Astrocyte (in vitro differentiated cells and primary cell): ENCODE data around the gene GMFB. TPM values are rescaled to one million over a fixed set of nuclear protein-coding genes. Genes with fewer than 3 reads are reported as not detected.

Source experiments
- DNase-seq: peaks from one replicate; pipeline ENCODE4 v3.0.0-alpha.2; 2010; ENCODE audit warnings: low read depth
- FAIRE-seq: peaks from 2 replicates; lab custom pipeline; 2011; peaks lifted over from hg19 to GRCh38; lab: Jason Lieb, UNC
- H2AFZ ChIP-seq: 2 replicates; pipeline ENCODE4 v1.6.0; 2012; ENCODE audit warnings: low read depth, low read length, inconsistent platforms
- H3K27ac ChIP-seq: 2 replicates; pipeline ENCODE4 v1.5.1; 2011; ENCODE audit warnings: low read depth, low read length, inconsistent platforms
- H3K27me3 ChIP-seq: 2 replicates; pipeline ENCODE4 v1.6.0; 2011; ENCODE audit warnings: low read length, inconsistent platforms; ENCODE audit not compliant: insufficient read depth
- H3K36me3 ChIP-seq: 2 replicates; pipeline ENCODE4 v1.5.1; 2011; ENCODE audit warnings: low read length, inconsistent platforms; ENCODE audit not compliant: insufficient read depth
- H3K4me1 ChIP-seq: 2 replicates; pipeline ENCODE4 v1.5.1; 2011; ENCODE audit warnings: low read length, inconsistent platforms; ENCODE audit not compliant: insufficient read depth
- H3K4me2 ChIP-seq: 2 replicates; pipeline ENCODE4 v1.6.0; 2012; ENCODE audit warnings: low read length, inconsistent platforms
- H3K4me3 ChIP-seq: 2 replicates; pipeline ENCODE4 v1.5.1; 2011; ENCODE audit warnings: low read depth, mild to moderate bottlenecking, low read length, inconsistent platforms; ENCODE audit not compliant: insufficient read depth
- H3K79me2 ChIP-seq: 2 replicates; pipeline ENCODE4 v1.6.0; 2012; ENCODE audit warnings: mild to moderate bottlenecking, low read length, inconsistent platforms; ENCODE audit not compliant: insufficient read depth
- H3K9ac ChIP-seq: 2 replicates; pipeline ENCODE4 v1.6.0; 2012; ENCODE audit warnings: mild to moderate bottlenecking, low read length, inconsistent platforms
- H3K9me3 ChIP-seq: 2 replicates; pipeline ENCODE4 v1.5.1; 2012; ENCODE audit warnings: low read depth, mild to moderate bottlenecking, low read length, inconsistent platforms; ENCODE audit not compliant: insufficient read depth
- H4K20me1 ChIP-seq: 2 replicates; pipeline ENCODE4 v1.6.0; 2012; ENCODE audit warnings: low read length, inconsistent platforms; ENCODE audit not compliant: insufficient read depth
- H3K27ac Mint-ChIP-seq: one replicate; pipeline ENCODE4 v1.8.0; 2021; ENCODE audit warnings: mild to moderate bottlenecking, mixed read lengths; ENCODE audit not compliant: unreplicated experiment
- H3K27me3 Mint-ChIP-seq: one replicate; pipeline ENCODE4 v1.8.0; 2021; ENCODE audit warnings: low read depth, mixed read lengths; ENCODE audit not compliant: unreplicated experiment
- H3K36me3 Mint-ChIP-seq: one replicate; pipeline ENCODE4 v1.8.0; 2021; ENCODE audit warnings: low read depth, mixed read lengths; ENCODE audit not compliant: unreplicated experiment
- H3K4me1 Mint-ChIP-seq: one replicate; pipeline ENCODE4 v1.8.0; 2021; ENCODE audit warnings: low read depth, mixed read lengths; ENCODE audit not compliant: unreplicated experiment
- H3K4me3 Mint-ChIP-seq: one replicate; pipeline ENCODE4 v1.8.0; 2021; ENCODE audit warnings: mild to moderate bottlenecking, moderate library complexity, mixed read lengths; ENCODE audit not compliant: unreplicated experiment
- H3K9me3 Mint-ChIP-seq: one replicate; pipeline ENCODE4 v1.8.0; 2021; ENCODE audit warnings: mild to moderate bottlenecking, mixed read lengths; ENCODE audit not compliant: unreplicated experiment
- EZH2 ChIP-seq: IDR thresholded peaks from 2 replicates; pipeline ENCODE4 v1.6.1; 2012; ENCODE audit warnings: mild to moderate bottlenecking, low read length, inconsistent platforms; ENCODE audit not compliant: insufficient read depth
- total RNA-seq: library from RNA; stranded (reverse); gene quantifications from 2 replicates; pipeline ENCODE4 v1.2.1, GENCODE V29; 2021
- TF ChIP-seq, protein P1 (sequence below): IDR thresholded peaks from 2 replicates; pipeline ENCODE4 v1.5.1; 2011; ENCODE audit warnings: low read depth, mild to moderate bottlenecking, inconsistent platforms, low read length, moderate library complexity; ENCODE audit not compliant: insufficient read depth

The GMFB gene
- total RNA-seq, 1 donor from 2014 or later = 73.4 TPM

DNA sequence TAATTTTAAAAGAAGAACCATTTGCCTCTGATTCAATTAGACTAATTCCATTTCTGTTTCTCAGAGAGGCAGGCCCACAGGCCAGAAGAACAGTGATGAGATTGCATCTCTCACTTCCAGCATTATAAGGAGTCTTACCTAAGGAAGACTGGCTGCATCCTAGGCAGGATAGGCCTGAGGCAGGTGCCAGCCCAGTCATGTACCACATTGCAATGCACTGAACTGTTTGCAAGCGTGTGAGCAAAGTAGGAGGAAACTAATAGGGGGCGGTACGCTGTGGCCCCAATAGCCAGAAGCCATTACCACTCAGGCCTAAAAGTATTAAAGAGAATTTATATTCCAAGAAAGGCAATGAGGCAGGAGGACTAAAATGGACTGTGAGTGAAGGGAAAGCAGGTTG lies 35.5 kb downstream of the GMFB start:
- Histone ChIP-seq H3K27me3 (no peaks in the 10 kb centered on the region), H2AFZ (no peak overlapping the region), H3K27ac (no peak overlapping the region), H3K4me1 (no peaks in the 10 kb centered on the region), H3K4me3 (no peak overlapping the region), H4K20me1 (no peaks in the 10 kb centered on the region), H3K36me3 (no peaks in the 10 kb centered on the region), H3K9me3 (no peaks in the 10 kb centered on the region), H3K9ac (no peak overlapping the region), H3K79me2 (no peaks in the 10 kb centered on the region), H3K4me2 (no peak overlapping the region)
- Mint-ChIP-seq H3K9me3 (no peaks in the 10 kb centered on the region), H3K27ac (no peak overlapping the region), H3K36me3 (no peaks in the 10 kb centered on the region), H3K4me3 (no peak overlapping the region), H3K4me1 (peaks cover 4% of the 10 kb centered on the region), H3K27me3 (no peaks in the 10 kb centered on the region)
- DNase-seq (no peak), FAIRE-seq (no peak)
- TF ChIP-seq, protein P1, sequence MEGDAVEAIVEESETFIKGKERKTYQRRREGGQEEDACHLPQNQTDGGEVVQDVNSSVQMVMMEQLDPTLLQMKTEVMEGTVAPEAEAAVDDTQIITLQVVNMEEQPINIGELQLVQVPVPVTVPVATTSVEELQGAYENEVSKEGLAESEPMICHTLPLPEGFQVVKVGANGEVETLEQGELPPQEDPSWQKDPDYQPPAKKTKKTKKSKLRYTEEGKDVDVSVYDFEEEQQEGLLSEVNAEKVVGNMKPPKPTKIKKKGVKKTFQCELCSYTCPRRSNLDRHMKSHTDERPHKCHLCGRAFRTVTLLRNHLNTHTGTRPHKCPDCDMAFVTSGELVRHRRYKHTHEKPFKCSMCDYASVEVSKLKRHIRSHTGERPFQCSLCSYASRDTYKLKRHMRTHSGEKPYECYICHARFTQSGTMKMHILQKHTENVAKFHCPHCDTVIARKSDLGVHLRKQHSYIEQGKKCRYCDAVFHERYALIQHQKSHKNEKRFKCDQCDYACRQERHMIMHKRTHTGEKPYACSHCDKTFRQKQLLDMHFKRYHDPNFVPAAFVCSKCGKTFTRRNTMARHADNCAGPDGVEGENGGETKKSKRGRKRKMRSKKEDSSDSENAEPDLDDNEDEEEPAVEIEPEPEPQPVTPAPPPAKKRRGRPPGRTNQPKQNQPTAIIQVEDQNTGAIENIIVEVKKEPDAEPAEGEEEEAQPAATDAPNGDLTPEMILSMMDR = no peak
- TF ChIP-seq EZH2 = no peak

DNA sequence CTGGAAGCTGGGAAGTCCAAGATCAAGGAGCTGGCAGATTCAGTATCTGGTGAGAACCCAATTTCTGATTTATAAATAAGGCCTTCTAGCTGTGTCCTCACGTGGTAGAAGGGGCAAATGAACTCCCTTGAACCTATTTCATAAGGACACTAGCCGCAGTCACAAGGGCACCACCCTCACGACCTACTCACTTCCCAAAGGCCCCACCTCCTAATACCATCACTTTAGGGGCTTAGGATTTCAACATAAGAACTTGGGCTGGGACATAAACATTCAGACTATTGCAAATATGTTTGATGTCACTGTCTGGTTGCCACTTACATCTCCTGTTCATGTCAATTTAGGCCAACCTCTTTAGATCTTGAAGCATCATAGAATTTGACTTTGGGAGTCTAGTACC lies 36.8 kb downstream of the GMFB start:
- no peak overlapping the region for H3K4me2 ChIP-seq
- no peak overlapping the region for H2AFZ ChIP-seq
- TF ChIP-seq EZH2 = no peak
- TF ChIP-seq, protein P1 = no peak
- H3K9ac ChIP-seq = no peak overlapping the region
- no peak overlapping the region for H3K4me3 ChIP-seq
- H3K36me3 ChIP-seq = no peaks in the 10 kb centered on the region
- FAIRE-seq (no peak), DNase-seq (no peak)
- Mint-ChIP-seq H3K27ac (no peak overlapping the region), H3K36me3 (no peaks in the 10 kb centered on the region), H3K4me1 (peaks cover 4% of the 10 kb centered on the region), H3K9me3 (no peaks in the 10 kb centered on the region), H3K4me3 (no peak overlapping the region), H3K27me3 (no peaks in the 10 kb centered on the region)
- no peak overlapping the region for H3K27ac ChIP-seq
- no peaks in the 10 kb centered on the region for H3K4me1 ChIP-seq
- H3K27me3 ChIP-seq = no peaks in the 10 kb centered on the region
- no peaks in the 10 kb centered on the region for H3K79me2 ChIP-seq
- no peaks in the 10 kb centered on the region for H4K20me1 ChIP-seq
- H3K9me3 ChIP-seq = no peaks in the 10 kb centered on the region

GRCh38 chr14:54451121-54451601 lies 37.6 kb downstream of the GMFB start:
- no peaks in the 10 kb centered on the region for H4K20me1 ChIP-seq
- no peaks in the 10 kb centered on the region for H3K27me3 ChIP-seq
- H3K4me1 ChIP-seq = peaks cover 3% of the 10 kb centered on the region
- peaks cover 10% of the 10 kb centered on the region for H3K4me1 Mint-ChIP-seq
- no peak overlapping the region for H3K9ac ChIP-seq
- FAIRE-seq (no peak), DNase-seq (no peak)
- no peak overlapping the region for H3K27ac Mint-ChIP-seq
- no peaks in the 10 kb centered on the region for H3K27me3 Mint-ChIP-seq
- no peaks in the 10 kb centered on the region for H3K36me3 ChIP-seq
- H3K36me3 Mint-ChIP-seq = no peaks in the 10 kb centered on the region
- H3K79me2 ChIP-seq = no peaks in the 10 kb centered on the region
- H2AFZ ChIP-seq = no peak overlapping the region
- no peak for TF ChIP-seq EZH2
- TF ChIP-seq, protein P1 = no peak
- no peaks in the 10 kb centered on the region for H3K9me3 ChIP-seq
- no peak overlapping the region for H3K4me2 ChIP-seq
- no peaks in the 10 kb centered on the region for H3K9me3 Mint-ChIP-seq
- no peak overlapping the region for H3K4me3 ChIP-seq
- no peak overlapping the region for H3K27ac ChIP-seq
- no peak overlapping the region for H3K4me3 Mint-ChIP-seq
